Measurements from ENCODE around the gene TBC1D2. TPM values are rescaled to one million over a fixed set of nuclear protein-coding genes. Genes with fewer than 3 reads are reported as not detected.

TBC1D2 gene
- total and polyA plus RNA-seq, 5 donors, result 1.6 to 3.5 (median 3.0) TPM

Small RNAs within 50 kb of the gene (microRNA-seq; reads per million reads assigned to microRNA genes)
- 0 to 0.42 reads per million in 2 donors for gene MIR6854

Other genes with a start within 250 kb of the TBC1D2 start
- gene NANS, start 198.9 kb downstream of the TBC1D2 start, total RNA-seq, result 10 to 100 TPM; 25.0 to 32.4 (median 30.2) TPM
- 37.2 TPM for gene NANS, start 198.9 kb downstream of the TBC1D2 start, polyA plus RNA-seq
- 1 to 10 TPM; 3.8 to 8.1 (median 4.8) TPM for gene TRIM14, start 136.4 kb downstream of the TBC1D2 start, total RNA-seq
- gene TRIM14, start 136.4 kb downstream of the TBC1D2 start, polyA plus RNA-seq, result 1.2 TPM
- under 1 TPM; 0.11 to 0.43 (median 0.26) TPM for gene CORO2A, start 63.0 kb downstream of the TBC1D2 start, total RNA-seq
- 0.09 TPM for gene CORO2A, start 63.0 kb downstream of the TBC1D2 start, polyA plus RNA-seq

All from right cardiac atrium (tissue), 5 donors.